Uterus (tissue), 2 donors: ENCODE measurements around the gene FANCD2.
"Not testable (repeated sequence)": the region's sequence is repeated elsewhere in the genome, so short reads cannot be mapped to it uniquely, and the experiment has no call there.

ENCODE experiments used
- CTCF ChIP-seq, 4 experiments: fragments of 200-600 bp in 2 of 4; fragments of 450-650 bp in 2 of 4; sonication (generic) in 2 of 4; IDR thresholded peaks; one replicate each; pipeline ENCODE4 v1.5.1; 2016 to 2019; ENCODE audit warnings: antibody characterized with exemption in 4 of 4, mild to moderate bottlenecking in 2 of 4, moderate library complexity in 1 of 4
- POLR2A ChIP-seq, 2 donors: fragments of 450-650 bp; IDR thresholded peaks; one replicate each; pipeline ENCODE4 v1.6.1; 2016; ENCODE audit warnings: antibody characterized with exemption in 2 of 2, mild to moderate bottlenecking in 1 of 2, moderate library complexity in 1 of 2

GRCh38 chr3:10090774-10091173, 64.5 kb downstream of the FANCD2 start:
- not testable (repeated sequence) for TF ChIP-seq CTCF, POLR2A (IDR thresholded peaks at IDR 0.05)
